ENCODE data around the gene DNAH10. TPM values are rescaled to one million over a fixed set of nuclear protein-coding genes. Genes with fewer than 3 reads are reported as not detected.

The DNAH10 gene, protein sequence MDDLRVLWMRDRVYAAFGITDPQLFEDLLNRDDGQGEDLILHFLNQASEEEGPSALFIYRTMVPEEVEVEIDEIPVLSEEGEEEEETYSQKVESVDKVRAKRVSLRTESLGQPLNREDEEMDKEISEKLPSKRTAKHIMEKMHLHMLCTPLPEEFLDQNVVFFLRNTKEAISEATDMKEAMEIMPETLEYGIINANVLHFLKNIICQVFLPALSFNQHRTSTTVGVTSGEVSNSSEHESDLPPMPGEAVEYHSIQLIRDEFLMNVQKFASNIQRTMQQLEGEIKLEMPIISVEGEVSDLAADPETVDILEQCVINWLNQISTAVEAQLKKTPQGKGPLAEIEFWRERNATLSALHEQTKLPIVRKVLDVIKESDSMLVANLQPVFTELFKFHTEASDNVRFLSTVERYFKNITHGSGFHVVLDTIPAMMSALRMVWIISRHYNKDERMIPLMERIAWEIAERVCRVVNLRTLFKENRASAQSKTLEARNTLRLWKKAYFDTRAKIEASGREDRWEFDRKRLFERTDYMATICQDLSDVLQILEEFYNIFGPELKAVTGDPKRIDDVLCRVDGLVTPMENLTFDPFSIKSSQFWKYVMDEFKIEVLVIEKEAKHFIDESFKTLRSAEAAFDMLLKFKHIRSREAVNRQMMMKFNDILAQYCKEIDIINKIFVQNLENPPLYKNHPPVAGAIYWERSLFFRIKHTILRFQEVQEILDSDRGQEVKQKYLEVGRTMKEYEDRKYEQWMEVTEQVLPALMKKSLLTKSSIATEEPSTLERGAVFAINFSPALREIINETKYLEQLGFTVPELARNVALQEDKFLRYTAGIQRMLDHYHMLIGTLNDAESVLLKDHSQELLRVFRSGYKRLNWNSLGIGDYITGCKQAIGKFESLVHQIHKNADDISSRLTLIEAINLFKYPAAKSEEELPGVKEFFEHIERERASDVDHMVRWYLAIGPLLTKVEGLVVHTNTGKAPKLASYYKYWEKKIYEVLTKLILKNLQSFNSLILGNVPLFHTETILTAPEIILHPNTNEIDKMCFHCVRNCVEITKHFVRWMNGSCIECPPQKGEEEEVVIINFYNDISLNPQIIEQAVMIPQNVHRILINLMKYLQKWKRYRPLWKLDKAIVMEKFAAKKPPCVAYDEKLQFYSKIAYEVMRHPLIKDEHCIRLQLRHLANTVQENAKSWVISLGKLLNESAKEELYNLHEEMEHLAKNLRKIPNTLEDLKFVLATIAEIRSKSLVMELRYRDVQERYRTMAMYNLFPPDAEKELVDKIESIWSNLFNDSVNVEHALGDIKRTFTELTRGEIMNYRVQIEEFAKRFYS (N-terminal part only)
- 3.7 TPM for polyA plus RNA-seq (2013, experiment 1 of 2; ENCODE audit: insufficient read length)
- polyA plus RNA-seq (2013, experiment 2 of 2; ENCODE audit: insufficient read length), result 4.8 TPM

DNA sequence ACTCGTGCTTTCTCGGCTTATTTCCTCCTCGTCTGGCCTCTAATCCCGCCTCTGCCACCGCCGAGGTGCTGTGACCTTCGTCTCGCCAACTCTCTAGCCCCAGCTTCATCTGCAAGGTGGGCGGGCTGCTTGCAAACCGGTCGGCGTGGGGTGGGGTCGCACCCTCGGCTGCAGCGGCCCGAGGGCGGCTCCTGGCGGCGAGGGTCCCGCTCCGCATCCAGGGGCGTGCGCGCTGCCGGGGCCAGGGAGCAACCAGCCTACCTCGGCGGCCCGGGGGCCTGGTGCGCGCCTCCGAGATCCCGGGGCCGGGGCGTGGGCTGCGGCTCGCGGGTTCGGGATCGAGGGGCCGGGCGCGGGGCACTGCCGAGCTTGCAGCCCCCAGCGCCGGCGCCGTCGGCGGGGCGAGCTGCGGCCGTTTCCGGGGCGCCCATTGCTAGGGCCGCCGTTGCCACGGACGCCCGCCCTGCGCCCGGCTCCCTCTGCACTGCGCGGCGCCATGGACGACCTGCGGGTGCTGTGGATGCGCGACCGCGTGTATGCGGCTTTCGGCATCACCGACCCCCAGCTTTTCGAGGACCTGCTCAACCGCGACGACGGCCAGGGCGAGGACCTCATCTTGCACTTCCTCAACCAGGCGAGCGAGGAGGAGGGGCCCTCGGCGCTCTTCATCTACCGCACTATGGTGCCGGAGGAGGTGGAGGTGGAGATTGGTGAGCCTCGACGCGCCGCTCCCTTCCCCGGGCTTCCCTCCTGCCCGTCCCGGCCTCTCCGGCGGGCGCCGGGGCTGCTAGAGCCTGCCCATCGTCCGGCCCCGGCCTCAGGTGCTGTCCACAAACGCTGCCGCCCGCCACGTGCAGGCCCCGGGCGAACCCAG lies at the start of gene DNAH10:
Gene DNAH10 (plus strand): TSS at position 461 of the 874 bp plus-strand sequence. CDS start 36 bp downstream, at position 497.
- no peak for DNase-seq

DNA sequence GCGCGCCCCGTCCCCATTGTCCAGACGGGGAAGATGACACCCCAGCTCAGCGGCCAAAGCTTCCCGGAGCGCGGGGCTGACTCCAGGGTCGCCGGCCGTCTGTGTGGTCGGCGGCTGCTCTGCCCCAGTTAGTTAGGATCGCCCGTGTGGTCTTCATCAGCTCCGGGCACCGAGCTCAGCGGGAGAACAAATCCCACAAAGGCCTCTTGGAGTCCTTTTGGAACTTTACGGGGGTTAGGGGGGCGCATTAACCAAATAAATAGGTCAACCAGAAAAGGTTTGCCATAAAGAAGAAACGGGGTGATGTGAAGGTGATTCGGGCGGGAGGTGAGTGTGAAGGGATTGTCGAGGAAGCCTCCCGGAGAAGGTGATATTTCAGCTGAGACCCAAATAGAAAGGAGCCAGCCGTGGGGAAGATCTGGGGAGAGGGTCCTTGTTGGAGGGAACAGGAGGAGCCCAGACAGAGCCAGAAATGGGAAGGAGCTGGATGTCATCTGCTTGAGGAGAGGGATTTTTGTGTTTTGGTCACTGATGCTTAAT lies 49.3 kb upstream of the DNAH10 start:
- peak; percentile 4 for DNase-seq

- no peak for DNase-seq
Measured at GRCh38 chr12:123713398-123713797, 48.7 kb upstream of the DNAH10 start.

DNA sequence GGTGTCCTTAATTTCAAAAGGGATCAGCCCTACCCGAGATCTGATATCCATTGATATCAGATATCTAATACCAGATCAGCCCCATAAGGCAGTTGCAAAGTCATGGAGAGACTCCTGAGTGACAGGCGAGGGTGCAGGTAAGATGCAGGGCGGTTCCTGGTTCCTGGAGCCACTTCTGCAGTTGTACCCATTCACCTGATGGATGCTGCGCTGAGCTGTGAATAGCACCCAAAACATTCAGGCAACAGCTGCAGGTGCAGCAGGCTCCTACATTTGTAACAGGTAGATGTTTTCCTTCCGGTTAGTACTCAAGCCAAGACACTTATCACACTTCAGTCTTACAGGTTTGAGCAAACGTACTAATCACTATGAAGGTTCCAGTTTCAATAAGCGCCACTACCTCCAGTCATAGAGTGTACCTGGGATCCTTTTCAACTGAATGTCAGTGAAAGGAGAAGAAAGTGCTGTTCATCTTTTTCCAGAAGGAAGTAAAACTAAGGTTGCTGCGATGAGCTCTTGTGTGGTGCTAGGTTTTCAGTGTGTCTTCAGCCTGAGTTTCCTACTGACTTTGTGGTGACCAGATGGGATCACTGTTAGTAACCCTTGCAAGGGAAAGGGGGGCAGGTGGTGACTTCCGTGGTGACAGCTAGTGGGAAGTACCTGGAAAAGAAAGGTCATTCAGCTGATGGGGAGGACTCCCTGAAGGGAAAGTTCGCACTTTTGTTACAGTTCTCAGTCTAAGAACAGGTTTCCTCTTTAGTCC lies 48.1 kb upstream of the DNAH10 start:
- DNase-seq, result no peak

DNA sequence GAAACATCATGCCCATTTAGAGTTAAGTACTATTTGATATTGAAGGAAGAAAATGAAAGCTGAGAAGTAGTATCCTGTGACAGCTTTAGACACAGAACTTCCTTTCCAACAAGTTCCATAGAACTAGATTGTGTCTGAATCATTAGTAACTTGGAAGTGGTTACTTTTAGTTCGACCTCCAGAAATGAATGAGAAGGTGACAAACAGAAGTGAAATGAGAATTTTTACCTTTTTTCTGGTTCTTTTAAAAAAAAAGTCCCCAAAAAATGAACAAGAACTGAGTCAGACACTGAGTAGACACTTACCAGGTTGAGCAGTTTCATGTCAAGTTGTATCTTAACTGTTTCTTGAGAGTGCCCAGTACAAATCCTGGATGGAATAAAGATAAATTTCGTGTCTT lies 46.9 kb upstream of the DNAH10 start:
- DNase-seq, result no peak

DNA sequence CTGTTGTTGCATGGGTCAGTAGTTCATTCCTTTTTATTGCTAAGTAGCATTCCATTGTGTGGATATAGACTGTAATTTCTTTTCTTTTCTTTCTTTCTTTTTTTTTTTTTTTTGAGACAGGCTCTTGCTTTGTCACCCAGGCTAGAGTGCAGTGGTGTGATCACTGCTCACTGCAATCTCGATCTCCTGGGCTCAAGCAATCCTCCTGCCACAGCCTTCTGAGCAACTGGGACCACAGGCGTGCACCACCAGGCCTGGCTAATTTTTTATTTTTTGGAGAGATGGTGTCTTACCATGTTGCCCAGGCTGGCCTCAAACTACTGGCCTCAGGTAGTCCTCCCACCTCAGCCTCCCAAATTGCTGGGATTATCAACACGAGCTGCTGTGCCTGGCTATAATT lies 44.8 kb upstream of the DNAH10 start:
- no peak for DNase-seq

- DNase-seq, result no peak
Measured at GRCh38 chr12:123720141-123720814, 41.8 kb upstream of the DNAH10 start.

GRCh38 chr12:123721245-123721644 lies 40.9 kb upstream of the DNAH10 start:
- no peak for DNase-seq

DNA sequence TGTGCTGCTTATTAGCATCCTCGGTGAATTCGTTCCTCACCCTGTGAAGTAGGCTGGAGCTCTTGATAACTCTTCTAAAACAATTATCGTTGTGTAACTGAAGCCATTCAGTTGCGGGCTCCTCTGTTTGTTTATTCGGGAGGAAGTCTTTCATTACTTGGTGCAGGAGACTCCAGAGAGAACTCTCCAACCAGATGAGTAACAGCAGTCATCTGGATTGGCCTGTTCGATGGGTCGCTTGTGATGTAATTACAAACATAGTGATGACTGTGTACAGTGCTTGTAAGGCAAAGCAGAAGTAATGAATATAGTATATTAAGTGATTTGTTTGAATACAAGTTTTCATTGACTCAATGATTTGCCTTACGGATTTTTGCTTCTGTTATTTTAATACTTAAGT lies 39.1 kb upstream of the DNAH10 start:
- no peak for DNase-seq

GRCh38 chr12:123723765-123724164 lies 38.3 kb upstream of the DNAH10 start:
- no peak for DNase-seq

- DNase-seq, result no peak
Measured at GRCh38 chr12:123726244-123726643, 35.9 kb upstream of the DNAH10 start.

DNA sequence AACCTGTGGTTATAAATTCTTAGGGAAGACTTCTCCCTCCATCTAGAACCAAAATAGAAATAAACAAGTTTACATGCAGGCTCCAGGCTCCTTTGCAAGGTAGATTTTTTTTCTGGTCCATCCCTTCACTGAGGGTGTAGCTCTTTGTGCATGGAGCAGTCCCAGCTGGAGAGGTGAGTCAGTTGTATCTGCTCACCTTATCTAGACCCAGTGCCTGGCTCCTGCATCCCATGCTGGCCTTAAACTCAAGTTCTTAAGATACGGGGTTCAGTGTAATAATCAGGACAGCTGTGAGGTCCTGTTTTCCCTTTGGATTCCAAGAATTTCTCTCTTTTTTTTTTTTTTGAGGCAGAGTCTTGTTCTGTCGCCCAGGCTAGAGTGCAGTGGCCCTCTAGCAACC lies 35.1 kb upstream of the DNAH10 start:
- no peak for DNase-seq

- no peak for DNase-seq
Measured at GRCh38 chr12:123727878-123728277, 34.2 kb upstream of the DNAH10 start.

GRCh38 chr12:123731596-123731995 lies 30.5 kb upstream of the DNAH10 start:
- DNase-seq, result no peak

DNA sequence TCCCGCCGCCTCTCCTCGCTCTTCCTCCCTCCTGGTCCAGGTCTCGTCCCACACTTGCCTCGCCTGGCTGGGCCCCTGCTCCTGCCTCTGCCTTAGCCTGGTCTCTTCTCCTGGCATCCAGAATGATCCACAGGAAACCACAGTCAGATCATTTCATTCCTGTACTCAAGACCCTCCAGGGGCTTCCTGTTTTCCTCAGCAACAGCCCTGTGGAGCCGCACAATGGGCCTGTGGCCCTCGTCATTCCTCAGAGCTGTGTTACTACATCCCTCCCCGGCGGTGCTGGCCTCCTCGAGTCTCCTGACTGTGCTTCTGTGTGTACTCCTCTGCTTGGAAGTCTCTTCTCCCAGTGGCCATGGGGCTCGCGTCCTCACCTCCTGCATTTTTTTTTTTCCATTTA lies 29.9 kb upstream of the DNAH10 start:
- no peak for DNase-seq

- no peak for DNase-seq
Measured at GRCh38 chr12:123733229-123733628, 28.9 kb upstream of the DNAH10 start.

GRCh38 chr12:123734268-123734667 lies 27.8 kb upstream of the DNAH10 start:
- no peak for DNase-seq

GRCh38 chr12:123741937-123742572 lies 20.0 kb upstream of the DNAH10 start:
- DNase-seq, result no peak

- DNase-seq, result no peak
Measured at GRCh38 chr12:123743002-123743401, 19.1 kb upstream of the DNAH10 start.
